ENCODE results near the gene CSNK1G1. TPM values are rescaled to one million over a fixed set of nuclear protein-coding genes. Genes with fewer than 3 reads are reported as not detected.

CSNK1G1 gene
- total and polyA plus RNA-seq, 2 of the 8 experiments (the other 6 are each of a cell fraction or from before 2014, with no cell fraction given) = 6.0 to 12.9 TPM

- H2BK15ac ChIP-seq (ENCODE audit: low read length) = no peak overlapping the region
- H3K56ac ChIP-seq (replicated peaks; ENCODE audit: insufficient read length, low read depth, low read length) = no peak overlapping the region
- no peak overlapping the region for H3K4me3 ChIP-seq (ENCODE audit: extremely low read depth in 1 of 4, insufficient read depth in 2 of 4, low read depth in 3 of 4, low read length in 4 of 4)
- DNase-seq (ENCODE audit: low read depth in 1 of 2, low spot score in 2 of 2) = no peak
- H3K4me2 ChIP-seq (ENCODE audit: insufficient read depth in 1 of 2, low read depth in 2 of 2, low read length in 2 of 2) = no peak overlapping the region
- WGBS, 2 experiments (ENCODE audit: extremely low coverage in 1 of 2, insufficient coverage in 1 of 2, insufficient read length in 1 of 2, insufficient replicate concordance in 2 of 2, low coverage in 1 of 2, low lambda C conversion rate in 2 of 2, missing lambda C conversion rate in 1 of 2) = 84% methylated on average over 2 of the region's 2 CpGs; no CpG with 5 or more reads in 1 of the 2 experiments
- no peak overlapping the region for H3K4ac ChIP-seq (replicated peaks; ENCODE audit: insufficient read length, low read depth, low read length)
- H2BK12ac ChIP-seq (ENCODE audit: low read depth, low read length) = no peak overlapping the region
- no peak overlapping the region for H2AFZ ChIP-seq (ENCODE audit: low read length)
- no peak overlapping the region for H3K27ac ChIP-seq (ENCODE audit: low read depth, low read length)
- no peak overlapping the region for H2BK20ac ChIP-seq (ENCODE audit: low read length)
- peaks cover 0 to 4% (median 3%) of the 10 kb centered on the region in 4 experiments; a peak in 2 of 8 replicates for H3K36me3 ChIP-seq (ENCODE audit: control insufficient read depth in 2 of 4, insufficient read depth in 4 of 4, low read length in 3 of 4)
- H3K18ac ChIP-seq (ENCODE audit: extremely low read depth, low read length) = no peak overlapping the region
- H3K23me2 ChIP-seq (ENCODE audit: low read depth, low read length) = no peaks in the 10 kb centered on the region
- H3K14ac ChIP-seq (ENCODE audit: insufficient read length) = no peak overlapping the region
- ChIA-PET POLR2A (ENCODE audit: partially characterized antibody) (no interaction called here), CTCF (ENCODE audit: partially characterized antibody) (no interaction called here)
- no peak overlapping the region for H2BK5ac ChIP-seq (ENCODE audit: low read depth, low read length)
- H4K8ac ChIP-seq (ENCODE audit: extremely low read depth, insufficient read depth, low read length) = no peak overlapping the region
- FAIRE-seq = no peak
- no peak overlapping the region for H2BK120ac ChIP-seq (replicated peaks; ENCODE audit: low read depth, low read length)
- H3K27me3 ChIP-seq (replicated peaks in 1 of 4; ENCODE audit: control insufficient read depth in 3 of 4, extremely low read depth in 1 of 4, insufficient read depth in 3 of 4, low read length in 3 of 4) = no peaks in the 10 kb centered on the region
- no peak overlapping the region for H4K5ac ChIP-seq (ENCODE audit: insufficient read length, low read depth, low read length)
- H3K4me1 ChIP-seq (replicated peaks in 1 of 4; ENCODE audit: control insufficient read depth in 3 of 4, insufficient read depth in 4 of 4, low read length in 3 of 4) = no peaks in the 10 kb centered on the region
- no peak overlapping the region for H3K23ac ChIP-seq (ENCODE audit: insufficient read length)
- TF ChIP-seq RFX5 (IDR thresholded peaks at IDR 0.05; ENCODE audit: borderline replicate concordance, low read depth, low read length) (no peak), SP4 (IDR thresholded peaks at IDR 0.05; ENCODE audit: low read length) (no peak), SP1 (IDR thresholded peaks at IDR 0.05; ENCODE audit: low read depth, low read length) (no peak), MAFK (IDR thresholded peaks at IDR 0.05; ENCODE audit: low read depth, low read length) (no peak), SIN3A (conservative IDR thresholded peaks at IDR 0.05 in 1 of 2, IDR thresholded peaks at IDR 0.05 in 1 of 2; ENCODE audit: low read depth in 1 of 2, low read length in 2 of 2) (no peak), EZH2 (IDR thresholded peaks at IDR 0.05; ENCODE audit: low read depth, low read length, severe bottlenecking) (no peak), EP300 (IDR thresholded peaks at IDR 0.05; ENCODE audit: borderline replicate concordance in 1 of 2, low read depth in 2 of 2, low read length in 2 of 2) (no peak), TEAD4 (IDR thresholded peaks at IDR 0.05; ENCODE audit: low read depth, low read length) (no peak), SP2 (IDR thresholded peaks at IDR 0.05; ENCODE audit: low read length) (no peak), BACH1 (IDR thresholded peaks at IDR 0.05; ENCODE audit: low read length) (no peak), TCF12 (IDR thresholded peaks at IDR 0.05; ENCODE audit: low read depth, low read length) (no peak), E2F6 (IDR thresholded peaks at IDR 0.05) (no peak), CBX5 (IDR thresholded peaks at IDR 0.05; ENCODE audit: low read depth, low read length) (no peak), SIX5 (IDR thresholded peaks at IDR 0.05; ENCODE audit: low read depth, low read length) (no peak), PHF8 (conservative IDR thresholded peaks at IDR 0.05; ENCODE audit: low read depth, low read length) (no peak)
- H4K91ac ChIP-seq (replicated peaks; ENCODE audit: insufficient read length, low read length) = no peak overlapping the region
- H3K79me2 ChIP-seq (ENCODE audit: control insufficient read depth in 1 of 2, insufficient read depth in 2 of 2, low read length in 2 of 2) = no peaks in the 10 kb centered on the region
- no peaks in the 10 kb centered on the region for H3K79me1 ChIP-seq (ENCODE audit: low read depth, low read length)
- H2AK5ac ChIP-seq (ENCODE audit: low read depth, low read length) = no peak overlapping the region
- H3K9ac ChIP-seq (replicated peaks in 1 of 4; ENCODE audit: extremely low read depth in 1 of 4, low read depth in 3 of 4, low read length in 3 of 4) = no peak overlapping the region
- H3K9me3 ChIP-seq (ENCODE audit: insufficient read depth in 2 of 2, low read depth in 1 of 2, low read length in 1 of 2) = no peaks in the 10 kb centered on the region
- H4K20me1 ChIP-seq (replicated peaks in 1 of 2; ENCODE audit: control insufficient read depth in 1 of 2, insufficient read depth in 2 of 2, low read length in 2 of 2) = peaks cover 0 to 2% of the 10 kb centered on the region in 2 experiments
These were observed 144.3 kb downstream of the CSNK1G1 start for GRCh38 chr15:64211696-64212095.
